KMS-11 (cell line): ENCODE results near the gene DNAH10.
"Not testable (repeated sequence)": the region's sequence is repeated elsewhere in the genome, so short reads cannot be mapped to it uniquely, and the experiment has no call there.

ENCODE experiments used
- H2AFZ ChIP-seq: fragments of 200-600 bp; sonication (generic); 2 replicates; pipeline ENCODE4 v1.6.1; 2016; ENCODE audit warnings: antibody characterized with exemption, mixed run types, low read depth
- H3K27ac ChIP-seq: fragments of 200-600 bp; sonication (generic); 2 replicates; pipeline ENCODE4 v1.6.1; 2016; ENCODE audit warnings: mild to moderate bottlenecking, mixed run types
- H3K27me3 ChIP-seq: fragments of 200-600 bp; sonication (generic); 2 replicates; pipeline ENCODE4 v1.6.1; 2017; ENCODE audit warnings: mild to moderate bottlenecking, low read depth, mixed run types, moderate library complexity; ENCODE audit not compliant: insufficient read depth
- H3K36me3 ChIP-seq: fragments of 200-600 bp; sonication (generic); 2 replicates; pipeline ENCODE4 v1.6.1; 2017; ENCODE audit warnings: mild to moderate bottlenecking, mixed run types; ENCODE audit not compliant: insufficient read depth
- H3K4me1 ChIP-seq: fragments of 200-600 bp; sonication (generic); 2 replicates; pipeline ENCODE4 v1.6.1; 2016; ENCODE audit warnings: mild to moderate bottlenecking, low read depth, mixed run types; ENCODE audit not compliant: poor library complexity, severe bottlenecking
- H3K4me2 ChIP-seq: fragments of 200-600 bp; sonication (generic); 2 replicates; pipeline ENCODE4 v1.7.0; 2016; ENCODE audit warnings: mild to moderate bottlenecking, mixed run types
- H3K4me3 ChIP-seq: fragments of 200-600 bp; sonication (generic); IDR thresholded peaks from 2 replicates; pipeline ENCODE4 v1.6.1; 2017; ENCODE audit warnings: low read depth, low read length, mixed read lengths; ENCODE audit not compliant: insufficient read depth
- H3K79me2 ChIP-seq: fragments of 200-600 bp; sonication (generic); 2 replicates; pipeline ENCODE4 v1.6.1; 2016; ENCODE audit warnings: low read depth, mixed run types; ENCODE audit not compliant: insufficient read depth
- H3K9ac ChIP-seq: fragments of 200-600 bp; sonication (generic); 2 replicates; pipeline ENCODE4 v1.6.1; 2016; ENCODE audit warnings: mild to moderate bottlenecking, mixed run types
- H4K20me1 ChIP-seq: fragments of 200-600 bp; sonication (generic); 2 replicates; pipeline ENCODE4 v1.6.1; 2016; ENCODE audit warnings: mild to moderate bottlenecking, mixed run types; ENCODE audit not compliant: insufficient read depth
- CTCF ChIP-seq: fragments of 200-600 bp; sonication (generic); conservative IDR thresholded peaks from 2 replicates; pipeline ENCODE4 v1.6.1; 2017; ENCODE audit warnings: low read depth, mild to moderate bottlenecking, antibody characterized with exemption, low read length, moderate library complexity, mixed read lengths

Gene DNAH10

GRCh38 chr12:123907726-123908476 lies 145.8 kb downstream of the DNAH10 start:
- H3K79me2 ChIP-seq, result no peaks in the 10 kb centered on the region
- H4K20me1 ChIP-seq, result no peaks in the 10 kb centered on the region
- H3K27ac ChIP-seq, result no peak overlapping the region
- no peak overlapping the region for H3K4me2 ChIP-seq
- H3K4me3 ChIP-seq, result no peak overlapping the region
- H3K27me3 ChIP-seq, result no peaks in the 10 kb centered on the region
- TF ChIP-seq CTCF, result no peak
- H3K9ac ChIP-seq, result no peak overlapping the region
- no peak overlapping the region for H2AFZ ChIP-seq
- no peaks in the 10 kb centered on the region for H3K36me3 ChIP-seq
- H3K4me1 ChIP-seq, result no peaks in the 10 kb centered on the region

DNA sequence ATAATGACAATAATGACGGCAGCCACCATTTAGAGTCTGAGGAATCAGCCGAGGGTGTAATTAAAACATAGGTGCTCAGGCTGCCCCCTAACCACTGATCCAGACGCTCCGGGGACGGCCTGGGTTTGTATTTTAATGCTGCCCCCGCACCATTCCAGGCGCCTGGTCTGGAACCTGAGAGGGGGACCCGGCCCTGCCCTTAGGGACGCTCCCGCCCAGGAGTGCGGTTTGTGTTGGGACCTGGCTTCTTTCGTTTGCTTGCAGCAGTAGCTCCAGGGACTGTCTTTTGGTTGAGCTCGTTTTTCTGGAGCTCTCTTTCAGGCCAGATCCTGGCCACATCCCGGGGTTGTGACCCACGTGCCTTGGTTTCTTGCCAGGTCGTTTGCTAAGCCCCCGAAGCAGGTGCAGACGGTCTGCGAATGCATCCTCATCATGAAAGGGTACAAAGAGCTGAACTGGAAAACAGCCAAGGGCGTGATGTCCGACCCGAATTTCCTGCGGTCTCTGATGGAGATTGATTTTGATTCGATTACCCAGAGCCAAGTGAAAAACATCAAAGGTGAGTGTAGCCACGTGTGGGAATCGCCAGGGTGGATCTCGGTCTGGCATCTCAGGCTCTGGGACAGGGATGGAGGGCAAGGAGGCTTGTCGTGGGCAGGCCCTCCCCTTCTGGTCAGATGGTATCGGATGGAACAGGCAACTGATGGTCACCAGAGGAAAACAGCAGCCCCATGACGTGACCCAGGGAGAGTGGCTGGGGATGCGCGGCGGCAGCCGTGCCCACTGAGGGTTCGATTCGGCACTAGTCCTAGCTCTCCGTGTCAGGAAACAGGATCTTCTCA lies 147.0 kb downstream of the DNAH10 start:
- Histone ChIP-seq H3K36me3 (no peaks in the 10 kb centered on the region), H3K79me2 (no peaks in the 10 kb centered on the region), H3K27me3 (no peaks in the 10 kb centered on the region), H2AFZ (no peak overlapping the region), H3K27ac (no peak overlapping the region), H3K4me3 (no peak overlapping the region), H3K9ac (no peak overlapping the region), H4K20me1 (no peaks in the 10 kb centered on the region), H3K4me2 (no peak overlapping the region), H3K4me1 (no peaks in the 10 kb centered on the region)
- no peak for TF ChIP-seq CTCF

GRCh38 chr12:123910057-123910456 lies 148.0 kb downstream of the DNAH10 start:
- no peaks in the 10 kb centered on the region for H4K20me1 ChIP-seq
- no peaks in the 10 kb centered on the region for H3K79me2 ChIP-seq
- H3K4me3 ChIP-seq, result no peak overlapping the region
- no peak for TF ChIP-seq CTCF
- no peak overlapping the region for H3K9ac ChIP-seq
- no peaks in the 10 kb centered on the region for H3K27me3 ChIP-seq
- no peak overlapping the region for H2AFZ ChIP-seq
- H3K4me2 ChIP-seq, result no peak overlapping the region
- no peaks in the 10 kb centered on the region for H3K4me1 ChIP-seq
- H3K27ac ChIP-seq, result no peak overlapping the region
- H3K36me3 ChIP-seq, result no peaks in the 10 kb centered on the region

- Histone ChIP-seq H3K79me2 (no peaks in the 10 kb centered on the region), H3K36me3 (no peaks in the 10 kb centered on the region), H3K4me1 (no peaks in the 10 kb centered on the region), H2AFZ (no peak overlapping the region), H4K20me1 (no peaks in the 10 kb centered on the region), H3K4me2 (no peak overlapping the region), H3K27ac (no peak overlapping the region), H3K4me3 (no peak overlapping the region), H3K27me3 (no peaks in the 10 kb centered on the region), H3K9ac (no peak overlapping the region)
- TF ChIP-seq CTCF, result no peak
These were observed 148.7 kb downstream of the DNAH10 start for GRCh38 chr12:123910761-123911193.

GRCh38 chr12:123911672-123912409 lies 149.7 kb downstream of the DNAH10 start:
- not testable (repeated sequence) for H3K79me2 ChIP-seq, H4K20me1 ChIP-seq, H3K4me3 ChIP-seq, H3K9ac ChIP-seq, H3K27me3 ChIP-seq, H2AFZ ChIP-seq, H3K36me3 ChIP-seq, H3K4me1 ChIP-seq, H3K27ac ChIP-seq, H3K4me2 ChIP-seq
